PC-3 (cell line): ENCODE results near the gene BPIFB2.

ENCODE experiments used
- CTCF ChIP-seq: fragments of 300-600 bp; sonication (generic); conservative IDR thresholded peaks from 2 replicates; pipeline ENCODE4 v1.5.1; 2017; ENCODE audit warnings: antibody characterized with exemption, low read depth, mild to moderate bottlenecking, low read length
- EZH2 ChIP-seq: fragments of 300-600 bp; sonication (generic); IDR thresholded peaks from one replicate; pipeline ENCODE4 v1.6.1; 2017; ENCODE audit warnings: antibody characterized with exemption, mild to moderate bottlenecking, low read length; ENCODE audit not compliant: unreplicated experiment

- no peak for TF ChIP-seq EZH2
- no peak for TF ChIP-seq CTCF
Observed at GRCh38 chr20:33014336-33015113, 7.0 kb downstream of the BPIFB2 start.
